WTC11 (cell line): ENCODE data around the gene TUT4. TPM values are rescaled to one million over a fixed set of nuclear protein-coding genes. Genes with fewer than 3 reads are reported as not detected.

ENCODE experiments used
- ATAC-seq: fragments of 200-7000 bp; cut with Tn5 transposase; 2 replicates; pipeline ENCODE4 v1.10.0; 2021; ENCODE audit warnings: mild to moderate bottlenecking, moderate library complexity
- CTCF ChIA-PET: fragments of 300-600 bp; sonication (Branson Sonifier 250); formaldehyde crosslinking; loops from one replicate; lab custom pipeline; 2021; ENCODE audit warnings: antibody characterized with exemption; lab: Charles Lee
- POLR2A ChIA-PET: fragments of 350-600 bp; sonication (Branson Sonifier 250); formaldehyde crosslinking; loops from one replicate; lab custom pipeline; 2021; ENCODE audit warnings: antibody characterized with exemption; lab: Charles Lee
- DNase-seq: peaks from one replicate; pipeline ENCODE4 v3.0.0; 2021; ENCODE audit warnings: low spot score
- H3K27ac Mint-ChIP-seq: 2 replicates; pipeline ENCODE4 v1.8.0; 2021; ENCODE audit warnings: mixed read lengths
- H3K27me3 Mint-ChIP-seq: 2 replicates; pipeline ENCODE4 v1.8.0; 2021; ENCODE audit warnings: low read depth, mild to moderate bottlenecking, moderate library complexity, mixed read lengths
- H3K36me3 Mint-ChIP-seq: 2 replicates; pipeline ENCODE4 v1.8.0; 2021; ENCODE audit warnings: mixed read lengths
- H3K4me1 Mint-ChIP-seq: 2 replicates; pipeline ENCODE4 v1.8.0; 2022; ENCODE audit warnings: mixed read lengths
- H3K4me3 Mint-ChIP-seq: 2 replicates; pipeline ENCODE4 v1.8.0; 2021; ENCODE audit warnings: mild to moderate bottlenecking, moderate library complexity, mixed read lengths
- H3K9me3 Mint-ChIP-seq: 2 replicates; pipeline ENCODE4 v1.8.0; 2021; ENCODE audit warnings: mixed read lengths
- CREB1 ChIP-seq: sonication (generic); formaldehyde crosslinking; IDR thresholded peaks from 2 replicates; pipeline ENCODE4 v1.8.0; 2023; ENCODE audit warnings: mild to moderate bottlenecking, missing genetic modification reagents
- CREM ChIP-seq: sonication (generic); formaldehyde crosslinking; IDR thresholded peaks from 2 replicates; pipeline ENCODE4 v1.8.1; 2022; ENCODE audit warnings: mild to moderate bottlenecking, missing genetic modification reagents, moderate library complexity
- E2F4 ChIP-seq: sonication (generic); formaldehyde crosslinking; IDR thresholded peaks from 2 replicates; pipeline ENCODE4 v1.8.1; 2022; ENCODE audit warnings: low read depth, mild to moderate bottlenecking, moderate library complexity, missing genetic modification reagents, borderline replicate concordance
- MYBL2 ChIP-seq: sonication (generic); formaldehyde crosslinking; IDR thresholded peaks from 2 replicates; pipeline ENCODE4 v1.8.1; 2023; ENCODE audit warnings: mild to moderate bottlenecking, moderate library complexity, missing genetic modification reagents
- NFYB ChIP-seq: sonication (generic); formaldehyde crosslinking; conservative IDR thresholded peaks from 2 replicates; pipeline ENCODE4 v1.8.0; 2022; ENCODE audit warnings: low read depth, missing genetic modification reagents
- NR1H2 ChIP-seq: sonication (generic); formaldehyde crosslinking; IDR thresholded peaks from 2 replicates; pipeline ENCODE4 v1.9.0; 2021; ENCODE audit warnings: mild to moderate bottlenecking, moderate library complexity, missing genetic modification reagents
- NR3C1 ChIP-seq: sonication (generic); formaldehyde crosslinking; conservative IDR thresholded peaks from 2 replicates; pipeline ENCODE4 v1.8.1; 2023; ENCODE audit warnings: low read depth, mild to moderate bottlenecking, missing genetic modification reagents
- SOX15 ChIP-seq: fragments of 250-450 bp; sonication (Bioruptor Pico); IDR thresholded peaks from 2 replicates; pipeline ENCODE4 v1.9.0; 2021; ENCODE audit warnings: mild to moderate bottlenecking
- ZNF281 ChIP-seq: sonication (generic); formaldehyde crosslinking; IDR thresholded peaks from 2 replicates; pipeline ENCODE4 v1.8.0; 2023; ENCODE audit warnings: mild to moderate bottlenecking, missing genetic modification reagents
- ZNF396 ChIP-seq: fragments of 250-450 bp; sonication (Bioruptor Pico); IDR thresholded peaks from 2 replicates; pipeline ENCODE4 v1.8.0; 2021; ENCODE audit warnings: mild to moderate bottlenecking, moderate library complexity, borderline replicate concordance
- ZNF416 ChIP-seq: fragments of 250-450 bp; sonication (Bioruptor Pico); IDR thresholded peaks from 2 replicates; pipeline ENCODE4 v1.9.0; 2021; ENCODE audit warnings: mild to moderate bottlenecking, inconsistent platforms
- total RNA-seq: library from RNA; stranded (reverse); gene quantifications from 3 replicates; pipeline ENCODE4 v1.2.3, GENCODE V29; 2021
- TF ChIP-seq, protein P1 (sequence below): fragments of 250-450 bp; sonication (Bioruptor Pico); IDR thresholded peaks from 2 replicates; pipeline ENCODE4 v1.8.0; 2021; ENCODE audit warnings: mild to moderate bottlenecking
- TF ChIP-seq, protein P2 (sequence below): sonication (generic); formaldehyde crosslinking; IDR thresholded peaks from 2 replicates; pipeline ENCODE4 v1.8.0; 2023; ENCODE audit warnings: missing genetic modification reagents, mild to moderate bottlenecking, borderline replicate concordance

TUT4 gene
- total RNA-seq, 1 experiment from 2014 or later: 63.3 TPM

GRCh38 chr1:52600533-52601179 is 47.8 kb upstream of the TUT4 start (continued):
- TF ChIP-seq, protein P1, sequence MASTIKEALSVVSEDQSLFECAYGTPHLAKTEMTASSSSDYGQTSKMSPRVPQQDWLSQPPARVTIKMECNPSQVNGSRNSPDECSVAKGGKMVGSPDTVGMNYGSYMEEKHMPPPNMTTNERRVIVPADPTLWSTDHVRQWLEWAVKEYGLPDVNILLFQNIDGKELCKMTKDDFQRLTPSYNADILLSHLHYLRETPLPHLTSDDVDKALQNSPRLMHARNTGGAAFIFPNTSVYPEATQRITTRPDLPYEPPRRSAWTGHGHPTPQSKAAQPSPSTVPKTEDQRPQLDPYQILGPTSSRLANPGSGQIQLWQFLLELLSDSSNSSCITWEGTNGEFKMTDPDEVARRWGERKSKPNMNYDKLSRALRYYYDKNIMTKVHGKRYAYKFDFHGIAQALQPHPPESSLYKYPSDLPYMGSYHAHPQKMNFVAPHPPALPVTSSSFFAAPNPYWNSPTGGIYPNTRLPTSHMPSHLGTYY (CRISPR knock-in tag): no peak
- TF ChIP-seq ZNF416 (CRISPR knock-in tag): no peak
- TF ChIP-seq, protein P2, sequence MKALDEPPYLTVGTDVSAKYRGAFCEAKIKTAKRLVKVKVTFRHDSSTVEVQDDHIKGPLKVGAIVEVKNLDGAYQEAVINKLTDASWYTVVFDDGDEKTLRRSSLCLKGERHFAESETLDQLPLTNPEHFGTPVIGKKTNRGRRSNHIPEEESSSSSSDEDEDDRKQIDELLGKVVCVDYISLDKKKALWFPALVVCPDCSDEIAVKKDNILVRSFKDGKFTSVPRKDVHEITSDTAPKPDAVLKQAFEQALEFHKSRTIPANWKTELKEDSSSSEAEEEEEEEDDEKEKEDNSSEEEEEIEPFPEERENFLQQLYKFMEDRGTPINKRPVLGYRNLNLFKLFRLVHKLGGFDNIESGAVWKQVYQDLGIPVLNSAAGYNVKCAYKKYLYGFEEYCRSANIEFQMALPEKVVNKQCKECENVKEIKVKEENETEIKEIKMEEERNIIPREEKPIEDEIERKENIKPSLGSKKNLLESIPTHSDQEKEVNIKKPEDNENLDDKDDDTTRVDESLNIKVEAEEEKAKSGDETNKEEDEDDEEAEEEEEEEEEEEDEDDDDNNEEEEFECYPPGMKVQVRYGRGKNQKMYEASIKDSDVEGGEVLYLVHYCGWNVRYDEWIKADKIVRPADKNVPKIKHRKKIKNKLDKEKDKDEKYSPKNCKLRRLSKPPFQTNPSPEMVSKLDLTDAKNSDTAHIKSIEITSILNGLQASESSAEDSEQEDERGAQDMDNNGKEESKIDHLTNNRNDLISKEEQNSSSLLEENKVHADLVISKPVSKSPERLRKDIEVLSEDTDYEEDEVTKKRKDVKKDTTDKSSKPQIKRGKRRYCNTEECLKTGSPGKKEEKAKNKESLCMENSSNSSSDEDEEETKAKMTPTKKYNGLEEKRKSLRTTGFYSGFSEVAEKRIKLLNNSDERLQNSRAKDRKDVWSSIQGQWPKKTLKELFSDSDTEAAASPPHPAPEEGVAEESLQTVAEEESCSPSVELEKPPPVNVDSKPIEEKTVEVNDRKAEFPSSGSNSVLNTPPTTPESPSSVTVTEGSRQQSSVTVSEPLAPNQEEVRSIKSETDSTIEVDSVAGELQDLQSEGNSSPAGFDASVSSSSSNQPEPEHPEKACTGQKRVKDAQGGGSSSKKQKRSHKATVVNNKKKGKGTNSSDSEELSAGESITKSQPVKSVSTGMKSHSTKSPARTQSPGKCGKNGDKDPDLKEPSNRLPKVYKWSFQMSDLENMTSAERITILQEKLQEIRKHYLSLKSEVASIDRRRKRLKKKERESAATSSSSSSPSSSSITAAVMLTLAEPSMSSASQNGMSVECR (CRISPR knock-in tag): no peak
- TF ChIP-seq, all 79 proteins: peak for 0

DNA sequence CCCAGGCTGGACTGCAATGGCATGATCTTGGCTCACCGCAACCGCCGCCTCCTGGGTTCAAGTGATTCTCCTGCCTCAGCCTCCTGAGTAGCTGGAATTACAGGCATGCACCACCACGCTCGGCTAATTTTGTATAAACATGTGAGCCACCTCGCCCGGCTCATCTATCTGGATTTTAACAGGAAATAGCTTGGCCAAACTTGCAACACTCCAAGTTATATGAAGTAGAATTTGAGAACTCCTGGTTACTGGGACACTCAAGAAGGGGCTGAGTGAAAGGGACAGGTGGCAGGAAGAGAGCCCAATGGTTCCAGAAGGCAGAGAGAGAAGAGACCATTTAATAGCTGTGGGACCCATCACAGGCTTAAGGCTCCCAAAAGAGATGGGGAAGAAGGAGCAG is 46.3 kb upstream of the TUT4 start:
- H3K27ac Mint-ChIP-seq: no peak overlapping the region
- H3K36me3 Mint-ChIP-seq: no peaks in the 10 kb centered on the region
- no peak for TF ChIP-seq E2F4 (CRISPR knock-in tag)
- no peak for TF ChIP-seq ZNF281
- no peak for TF ChIP-seq ZNF396 (CRISPR knock-in tag)
- no peak for TF ChIP-seq NR1H2
- TF ChIP-seq, protein P2 (CRISPR knock-in tag): no peak
- TF ChIP-seq NFYB (CRISPR knock-in tag): no peak
- TF ChIP-seq CREB1 (CRISPR knock-in tag): no peak
- TF ChIP-seq CREM (CRISPR knock-in tag): no peak
- no peak for TF ChIP-seq MYBL2 (CRISPR knock-in tag)
- TF ChIP-seq SOX15 (CRISPR knock-in tag): no peak
- TF ChIP-seq NR3C1 (CRISPR knock-in tag): no peak
- POLR2A ChIA-PET: interaction anchor here (0.7 kb wide), 1 partner anchor 13 kb away, joined by 4 read pairs; no protein-coding TSS in a partner anchor
- no peak overlapping the region for H3K4me3 Mint-ChIP-seq
- peaks cover 45% of the 10 kb centered on the region for H3K27me3 Mint-ChIP-seq
- H3K4me1 Mint-ChIP-seq: peaks cover 11% of the 10 kb centered on the region
- DNase-seq (no peak), ATAC-seq (no peak)
- CTCF ChIA-PET: no interaction called here
- 0 out of 2 replicates have a peak, but pooled peaks cover 3% of the 10 kb centered on the region for H3K9me3 Mint-ChIP-seq
